Nephron (organoid): ENCODE measurements around the gene ZNF761.
"Not testable (repeated sequence)": the region's sequence is repeated elsewhere in the genome, so short reads cannot be mapped to it uniquely, and the experiment has no call there.

Experiments
- H3K27ac Mint-ChIP-seq, 3 experiments: 2 replicates each; pipeline ENCODE4 v1.8.0; 2020; ENCODE audit warnings: mixed read lengths in 3 of 3, mild to moderate bottlenecking in 2 of 3, moderate library complexity in 1 of 3
- H3K27me3 Mint-ChIP-seq: 2 replicates; pipeline ENCODE4 v1.8.0; 2021; ENCODE audit warnings: low read depth, mild to moderate bottlenecking, moderate library complexity, mixed read lengths
- H3K36me3 Mint-ChIP-seq: 2 replicates; pipeline ENCODE4 v1.8.0; 2020; ENCODE audit warnings: low read depth, mixed read lengths
- H3K4me1 Mint-ChIP-seq: 2 replicates; pipeline ENCODE4 v1.8.0; 2020; ENCODE audit warnings: mixed read lengths
- H3K4me3 Mint-ChIP-seq, 3 experiments: 2 replicates each; pipeline ENCODE4 v1.8.0; 2020; ENCODE audit warnings: mild to moderate bottlenecking in 3 of 3, mixed read lengths in 3 of 3, moderate library complexity in 2 of 3
- H3K9me3 Mint-ChIP-seq: 2 replicates; pipeline ENCODE4 v1.8.0; 2020; ENCODE audit warnings: mixed read lengths
- CTCF ChIP-seq, 3 experiments: fragments of 200-600 bp; sonication (generic); IDR thresholded peaks; one replicate each; pipeline ENCODE4 v1.5.0; 2021; ENCODE audit warnings: antibody characterized with exemption in 3 of 3; ENCODE audit not compliant: unreplicated experiment in 3 of 3

ZNF761 gene

GRCh38 chr19:53422551-53422950, 9.2 kb upstream of the ZNF761 start:
- H3K27me3 Mint-ChIP-seq = peaks cover 3% of the 10 kb centered on the region
- no peak for TF ChIP-seq CTCF (IDR thresholded peaks at IDR 0.05; ENCODE audit: unreplicated experiment in 3 of 3)
- H3K4me1 Mint-ChIP-seq = no peaks in the 10 kb centered on the region
- peaks cover 7% of the 10 kb centered on the region for H3K36me3 Mint-ChIP-seq
- peaks cover 2% of the 10 kb centered on the region for H3K9me3 Mint-ChIP-seq
- H3K27ac Mint-ChIP-seq = no peak overlapping the region
- H3K4me3 Mint-ChIP-seq = no peak overlapping the region

- H3K4me3 Mint-ChIP-seq, H3K9me3 Mint-ChIP-seq: not testable (repeated sequence)
Measured at GRCh38 chr19:53423074-53423473, 8.7 kb upstream of the ZNF761 start.

GRCh38 chr19:53423680-53424079, 8.1 kb upstream of the ZNF761 start:
- H3K36me3 Mint-ChIP-seq, H3K27me3 Mint-ChIP-seq, H3K9me3 Mint-ChIP-seq, H3K4me1 Mint-ChIP-seq, H3K4me3 Mint-ChIP-seq, H3K27ac Mint-ChIP-seq: not testable (repeated sequence)
- peak in 2 of 3 experiments; percentile 12 to 26 for TF ChIP-seq CTCF (IDR thresholded peaks at IDR 0.05; ENCODE audit: unreplicated experiment in 3 of 3)

More at GRCh38 chr19:53423074-53423473, 8.7 kb upstream of the ZNF761 start:
- not testable (repeated sequence) for H3K36me3 Mint-ChIP-seq, H3K27me3 Mint-ChIP-seq, H3K27ac Mint-ChIP-seq, H3K4me1 Mint-ChIP-seq

GRCh38 chr19:53424968-53425597, 6.7 kb upstream of the ZNF761 start:
- Mint-ChIP-seq H3K27ac (peak overlapping the region in 1 of 3 experiments; percentile 54), H3K27me3 (peaks cover 3% of the 10 kb centered on the region), H3K4me3 (peak overlapping the region in 1 of 3 experiments; percentile 34), H3K4me1 (no peaks in the 10 kb centered on the region), H3K36me3 (no peaks in the 10 kb centered on the region), H3K9me3 (no peaks in the 10 kb centered on the region)
- TF ChIP-seq CTCF (IDR thresholded peaks at IDR 0.05; ENCODE audit: unreplicated experiment in 3 of 3) = peak; percentile 75 to 84 (median 80)

- Mint-ChIP-seq H3K27me3 (no peaks in the 10 kb centered on the region), H3K4me3 (peak overlapping the region; percentile 86 to 90 (median 89)), H3K36me3 (peaks cover 29% of the 10 kb centered on the region), H3K27ac (peak overlapping the region; percentile 88 to 99 (median 97)), H3K4me1 (peaks cover 21% of the 10 kb centered on the region), H3K9me3 (no peaks in the 10 kb centered on the region)
- no peak for TF ChIP-seq CTCF (IDR thresholded peaks at IDR 0.05; ENCODE audit: unreplicated experiment in 3 of 3)
Measured at GRCh38 chr19:53432088-53432661, 391 bp downstream of the ZNF761 start.

GRCh38 chr19:53443809-53444208, 12.0 kb downstream of the ZNF761 start:
- not testable (repeated sequence) for H3K27ac Mint-ChIP-seq, H3K4me3 Mint-ChIP-seq, H3K4me1 Mint-ChIP-seq, H3K27me3 Mint-ChIP-seq
- H3K36me3 Mint-ChIP-seq = peaks cover 97% of the 10 kb centered on the region
- H3K9me3 Mint-ChIP-seq = peaks cover 46% of the 10 kb centered on the region

GRCh38 chr19:53447196-53447595, 15.4 kb downstream of the ZNF761 start:
- H3K4me1 Mint-ChIP-seq, H3K27me3 Mint-ChIP-seq, H3K4me3 Mint-ChIP-seq, H3K27ac Mint-ChIP-seq: not testable (repeated sequence)
- Mint-ChIP-seq H3K9me3 (peaks cover 42% of the 10 kb centered on the region), H3K36me3 (peaks cover 97% of the 10 kb centered on the region)
